GM18505 (cell line): ENCODE data around the gene PHACTR1.

Experiments used
- ATAC-seq: cut with Tn5 transposase; IDR thresholded peaks from one replicate; pipeline ENCODE4 v1.9.1; 2021; ENCODE audit not compliant: unreplicated experiment
- POLR2A ChIP-seq: IDR thresholded peaks from 4 replicates; pipeline ENCODE4 v1.6.1; 2011; ENCODE audit warnings: borderline replicate concordance; ENCODE audit not compliant: insufficient read depth, insufficient read length; ENCODE audit errors: extremely low read depth

PHACTR1 gene

GRCh38 chr6:12716298-12716916, at the start of gene PHACTR1:
PHACTR1 (plus strand) TSS chr6:12716767.
- no peak for ATAC-seq
- TF ChIP-seq POLR2A, result no peak

DNA sequence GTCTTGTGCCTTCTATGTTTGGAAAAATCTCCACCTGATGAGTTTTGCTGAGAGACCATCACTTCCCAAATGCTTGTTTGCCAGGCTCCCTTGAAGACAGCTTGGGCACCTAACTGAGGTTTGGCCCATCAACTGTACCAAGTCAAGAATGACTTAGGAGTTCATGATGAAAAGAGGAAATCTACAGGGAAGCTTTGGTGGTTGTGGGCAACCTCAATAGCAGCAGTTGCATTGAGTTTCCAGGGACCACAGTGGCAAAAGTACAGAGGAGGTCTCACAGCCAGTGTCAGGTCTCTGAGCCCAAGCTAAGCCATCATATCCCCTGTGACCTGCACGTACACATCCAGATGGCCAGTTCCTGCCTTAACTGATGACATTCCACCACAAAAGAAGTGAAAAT, 49.7 kb upstream of the PHACTR1 start:
- no peak for TF ChIP-seq POLR2A
- no peak for ATAC-seq

- ATAC-seq, result no peak
- no peak for TF ChIP-seq POLR2A
Measured at GRCh38 chr6:12675931-12676330, 40.6 kb upstream of the PHACTR1 start.

GRCh38 chr6:12679341-12679740, 37.2 kb upstream of the PHACTR1 start:
- ATAC-seq, result no peak
- TF ChIP-seq POLR2A, result no peak

- no peak for TF ChIP-seq POLR2A
- ATAC-seq, result no peak
Measured at GRCh38 chr6:12693122-12693521, 23.4 kb upstream of the PHACTR1 start.

DNA sequence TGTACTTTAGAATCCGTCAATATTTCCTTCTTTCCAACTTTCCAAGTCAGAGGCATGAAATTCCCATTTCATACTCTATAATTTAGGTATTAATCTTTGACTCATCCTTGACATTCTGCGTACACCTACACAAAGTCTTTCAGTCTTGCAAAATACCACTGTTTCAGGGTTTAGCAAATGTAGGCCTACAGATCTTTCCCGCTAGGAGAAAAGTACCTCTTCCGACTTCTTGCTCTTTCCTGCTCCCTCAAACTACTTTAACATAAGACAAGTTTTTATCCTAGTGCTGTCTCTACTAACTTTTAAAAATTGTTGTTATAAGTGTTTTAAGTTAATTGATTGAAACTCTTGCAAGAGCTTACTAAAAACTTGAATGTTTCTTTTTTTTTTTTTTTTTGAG, 18.3 kb upstream of the PHACTR1 start:
- no peak for ATAC-seq
- no peak for TF ChIP-seq POLR2A

GRCh38 chr6:12704946-12705345, 11.6 kb upstream of the PHACTR1 start:
- no peak for ATAC-seq
- TF ChIP-seq POLR2A, result no peak

DNA sequence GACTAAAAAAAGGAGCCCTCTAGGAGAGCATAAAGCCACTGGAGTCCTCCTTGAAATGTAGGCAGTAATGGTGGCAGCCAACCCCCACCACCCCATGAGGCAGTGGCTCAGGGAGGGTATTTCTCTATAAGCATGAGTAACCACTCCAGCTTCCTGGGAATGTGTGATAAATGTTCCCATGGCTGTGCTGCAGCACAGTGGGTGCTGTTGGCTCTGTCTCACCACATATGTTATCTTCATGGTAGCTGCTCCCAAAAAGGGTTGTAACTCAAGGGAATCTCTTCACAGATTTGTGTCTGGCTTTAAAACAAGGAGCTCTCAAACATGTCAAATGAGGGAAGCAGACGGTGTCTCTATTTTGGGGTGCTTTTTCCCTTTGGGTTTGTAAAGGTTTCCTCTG, 7.5 kb upstream of the PHACTR1 start:
- no peak for ATAC-seq
- no peak for TF ChIP-seq POLR2A

DNA sequence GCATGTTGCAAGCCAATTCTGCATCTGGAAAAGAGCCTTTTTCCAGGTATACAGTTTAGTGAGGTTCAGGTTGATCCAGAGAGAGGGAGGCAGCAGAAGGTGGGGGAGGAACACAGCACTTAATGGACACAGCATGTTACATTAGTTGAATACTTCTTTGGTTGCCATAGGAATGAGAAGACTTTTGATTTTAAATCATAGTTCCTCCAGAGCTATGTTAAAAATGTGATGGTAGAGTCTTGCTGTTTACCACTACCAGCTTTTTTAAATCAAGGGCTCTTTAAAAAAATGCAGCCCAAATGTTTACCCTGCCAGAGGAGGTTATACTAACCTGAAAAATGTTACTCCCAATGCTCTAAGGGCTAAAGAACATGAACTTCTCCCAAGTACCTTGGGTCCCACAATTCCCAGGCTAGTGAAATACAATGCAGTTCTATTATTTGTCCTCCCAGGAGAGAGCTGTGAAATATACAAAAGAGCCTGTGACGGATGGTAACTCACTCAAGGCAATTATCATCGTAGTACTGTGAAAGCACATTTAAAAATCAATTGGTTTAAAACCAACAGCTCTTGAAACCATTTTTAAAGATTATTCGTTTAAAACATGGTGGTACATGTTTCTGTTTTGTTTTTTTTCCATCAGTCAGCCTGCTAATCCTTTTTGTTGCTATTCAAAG, 6.9 kb upstream of the PHACTR1 start:
- ATAC-seq, result no peak
- no peak for TF ChIP-seq POLR2A

DNA sequence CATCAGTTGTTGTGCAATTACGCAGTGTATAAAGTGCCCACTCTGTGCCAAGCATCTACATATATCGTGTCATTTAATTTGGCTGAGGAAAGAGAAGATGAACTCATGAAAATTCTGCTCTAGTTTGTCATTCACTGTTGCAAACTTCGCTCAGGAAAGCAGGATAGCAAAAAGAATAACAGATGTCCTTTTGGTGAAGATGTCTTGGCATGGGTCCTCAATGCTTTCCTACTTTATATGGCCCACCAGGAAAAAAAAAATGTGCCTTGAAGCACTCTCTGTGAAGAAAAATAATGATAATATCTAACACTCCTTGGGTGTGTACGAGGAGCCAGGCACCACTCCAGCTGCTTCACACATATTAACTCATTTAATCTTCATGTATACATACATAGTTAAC, 5.6 kb upstream of the PHACTR1 start:
- no peak for TF ChIP-seq POLR2A
- ATAC-seq, result no peak

DNA sequence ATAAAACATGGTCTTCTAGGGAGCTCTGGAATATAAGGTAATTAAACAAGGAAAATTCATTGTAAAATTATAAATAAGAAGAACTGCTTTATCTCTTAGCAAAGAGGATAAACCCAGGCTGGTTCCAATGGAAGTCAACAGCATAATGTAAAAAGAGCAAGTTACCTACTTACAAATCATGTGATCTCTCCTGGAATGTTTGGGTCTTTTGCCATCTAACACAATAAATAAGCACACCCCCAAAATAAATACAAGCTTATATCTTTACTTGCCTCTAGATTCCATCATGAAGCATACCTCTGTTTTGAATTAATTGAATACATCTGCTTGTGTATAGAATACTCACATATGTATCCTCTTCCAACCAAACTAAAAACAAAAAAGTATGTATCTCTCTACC, 2.5 kb upstream of the PHACTR1 start:
- ATAC-seq, result no peak

GRCh38 chr6:12715437-12715836, 1.1 kb upstream of the PHACTR1 start:
- no peak for TF ChIP-seq POLR2A
- no peak for ATAC-seq

More for the DNA sequence above, 2.5 kb upstream of the PHACTR1 start:
- TF ChIP-seq POLR2A, result no peak

DNA sequence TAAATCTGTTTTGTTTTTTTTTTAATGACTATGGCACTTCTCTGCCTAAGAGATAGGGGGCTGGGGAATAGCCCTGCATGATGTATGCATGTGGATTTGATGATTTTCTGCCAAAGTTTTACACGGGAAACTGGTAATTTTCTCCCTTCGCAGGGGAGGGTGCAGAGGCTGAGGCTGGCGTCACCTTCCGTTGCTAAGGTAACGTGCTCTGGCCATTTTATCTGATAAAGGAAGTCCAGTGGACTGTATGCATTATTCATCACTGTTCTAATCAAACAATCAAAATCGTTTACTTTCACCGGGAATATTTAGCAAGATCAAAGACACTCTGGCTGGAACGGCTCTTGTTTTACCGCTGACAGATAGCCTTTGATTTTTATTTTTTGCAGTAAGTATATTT, 789 bp downstream of the PHACTR1 start:
- no peak for ATAC-seq
- no peak for TF ChIP-seq POLR2A

- no peak for TF ChIP-seq POLR2A
- ATAC-seq, result no peak
Measured at GRCh38 chr6:12718015-12718414, 1.4 kb downstream of the PHACTR1 start.
